KMS-11 (cell line): Measurements from ENCODE around the gene PDE11A.

Experiments used
- H2AFZ ChIP-seq: fragments of 200-600 bp; sonication (generic); 2 replicates; pipeline ENCODE4 v1.6.1; 2016; ENCODE audit warnings: antibody characterized with exemption, mixed run types, low read depth
- H3K27ac ChIP-seq: fragments of 200-600 bp; sonication (generic); 2 replicates; pipeline ENCODE4 v1.6.1; 2016; ENCODE audit warnings: mild to moderate bottlenecking, mixed run types
- H3K27me3 ChIP-seq: fragments of 200-600 bp; sonication (generic); 2 replicates; pipeline ENCODE4 v1.6.1; 2017; ENCODE audit warnings: mild to moderate bottlenecking, low read depth, mixed run types, moderate library complexity; ENCODE audit not compliant: insufficient read depth
- H3K36me3 ChIP-seq: fragments of 200-600 bp; sonication (generic); 2 replicates; pipeline ENCODE4 v1.6.1; 2017; ENCODE audit warnings: mild to moderate bottlenecking, mixed run types; ENCODE audit not compliant: insufficient read depth
- H3K4me1 ChIP-seq: fragments of 200-600 bp; sonication (generic); 2 replicates; pipeline ENCODE4 v1.6.1; 2016; ENCODE audit warnings: mild to moderate bottlenecking, low read depth, mixed run types; ENCODE audit not compliant: poor library complexity, severe bottlenecking
- H3K4me2 ChIP-seq: fragments of 200-600 bp; sonication (generic); 2 replicates; pipeline ENCODE4 v1.7.0; 2016; ENCODE audit warnings: mild to moderate bottlenecking, mixed run types
- H3K4me3 ChIP-seq: fragments of 200-600 bp; sonication (generic); IDR thresholded peaks from 2 replicates; pipeline ENCODE4 v1.6.1; 2017; ENCODE audit warnings: low read depth, low read length, mixed read lengths; ENCODE audit not compliant: insufficient read depth
- H3K79me2 ChIP-seq: fragments of 200-600 bp; sonication (generic); 2 replicates; pipeline ENCODE4 v1.6.1; 2016; ENCODE audit warnings: low read depth, mixed run types; ENCODE audit not compliant: insufficient read depth
- H3K9ac ChIP-seq: fragments of 200-600 bp; sonication (generic); 2 replicates; pipeline ENCODE4 v1.6.1; 2016; ENCODE audit warnings: mild to moderate bottlenecking, mixed run types
- H4K20me1 ChIP-seq: fragments of 200-600 bp; sonication (generic); 2 replicates; pipeline ENCODE4 v1.6.1; 2016; ENCODE audit warnings: mild to moderate bottlenecking, mixed run types; ENCODE audit not compliant: insufficient read depth
- TF ChIP-seq, protein P1 (sequence below): fragments of 200-600 bp; sonication (generic); conservative IDR thresholded peaks from 2 replicates; pipeline ENCODE4 v1.6.1; 2017; ENCODE audit warnings: low read depth, mild to moderate bottlenecking, antibody characterized with exemption, low read length, moderate library complexity, mixed read lengths

Gene PDE11A

DNA sequence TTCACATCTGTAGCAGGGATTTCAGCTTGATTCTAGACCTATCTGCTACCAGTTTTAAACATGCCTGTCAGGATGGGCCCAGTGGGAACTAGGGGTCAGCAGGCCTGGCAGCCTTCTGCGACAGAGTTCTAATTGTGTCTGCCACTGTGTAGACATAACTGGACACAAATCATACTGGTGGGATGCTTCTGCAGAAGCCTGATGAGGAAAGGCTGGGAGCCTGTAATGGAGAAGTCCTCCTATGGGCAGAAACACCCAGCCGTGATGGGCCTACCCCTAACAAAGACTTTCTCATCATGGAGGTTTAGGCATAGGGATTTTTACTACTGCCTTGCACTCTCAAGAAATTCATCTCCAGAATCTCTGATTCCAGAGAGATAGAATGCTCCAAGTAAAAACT lies 166.9 kb downstream of the PDE11A start:
- no peak overlapping the region for H3K4me3 ChIP-seq

DNA sequence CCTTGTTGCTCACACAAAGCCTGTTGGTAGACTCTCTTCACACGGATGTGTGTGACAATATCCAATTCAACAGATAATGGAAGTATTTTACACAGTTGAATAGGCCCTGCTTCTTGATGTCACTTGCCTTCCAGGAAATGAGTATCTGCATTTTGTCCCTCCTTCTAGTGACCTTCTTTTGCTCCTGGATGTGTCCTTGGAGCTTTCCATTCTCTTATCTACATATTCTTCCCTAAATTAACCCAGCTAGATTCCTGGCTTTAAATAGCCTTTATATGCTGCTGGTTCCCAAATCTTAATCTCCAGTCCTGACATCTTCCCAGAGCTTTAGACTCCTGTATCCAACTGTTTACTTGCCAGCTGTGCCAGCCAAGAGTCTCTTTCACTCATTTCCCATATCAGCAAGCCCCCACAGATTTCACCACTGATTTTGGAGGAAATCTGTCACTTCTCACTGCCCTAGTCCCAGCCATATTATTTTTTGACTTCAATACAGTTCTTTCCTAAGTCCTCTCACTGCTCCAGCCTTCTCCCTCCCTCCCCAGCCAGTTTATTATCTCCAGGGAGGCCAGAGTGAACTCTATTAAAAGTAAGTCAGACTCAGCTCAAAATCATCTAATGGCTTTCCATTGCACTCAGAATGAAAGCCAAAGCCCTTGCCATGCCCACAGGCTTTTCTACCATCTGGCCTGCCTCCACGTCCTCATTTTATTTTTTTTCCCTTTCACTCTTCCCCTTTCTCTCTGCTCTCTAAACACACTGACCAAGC lies 170.0 kb downstream of the PDE11A start:
- Histone ChIP-seq H3K79me2 (no peaks in the 10 kb centered on the region), H3K27me3 (no peaks in the 10 kb centered on the region), H3K4me1 (peaks cover 6% of the 10 kb centered on the region), H4K20me1 (no peaks in the 10 kb centered on the region), H3K9ac (no peak overlapping the region), H3K4me2 (no peak overlapping the region), H2AFZ (no peak overlapping the region), H3K36me3 (no peaks in the 10 kb centered on the region), H3K4me3 (no peak overlapping the region), H3K27ac (no peak overlapping the region)
- TF ChIP-seq, protein P1, sequence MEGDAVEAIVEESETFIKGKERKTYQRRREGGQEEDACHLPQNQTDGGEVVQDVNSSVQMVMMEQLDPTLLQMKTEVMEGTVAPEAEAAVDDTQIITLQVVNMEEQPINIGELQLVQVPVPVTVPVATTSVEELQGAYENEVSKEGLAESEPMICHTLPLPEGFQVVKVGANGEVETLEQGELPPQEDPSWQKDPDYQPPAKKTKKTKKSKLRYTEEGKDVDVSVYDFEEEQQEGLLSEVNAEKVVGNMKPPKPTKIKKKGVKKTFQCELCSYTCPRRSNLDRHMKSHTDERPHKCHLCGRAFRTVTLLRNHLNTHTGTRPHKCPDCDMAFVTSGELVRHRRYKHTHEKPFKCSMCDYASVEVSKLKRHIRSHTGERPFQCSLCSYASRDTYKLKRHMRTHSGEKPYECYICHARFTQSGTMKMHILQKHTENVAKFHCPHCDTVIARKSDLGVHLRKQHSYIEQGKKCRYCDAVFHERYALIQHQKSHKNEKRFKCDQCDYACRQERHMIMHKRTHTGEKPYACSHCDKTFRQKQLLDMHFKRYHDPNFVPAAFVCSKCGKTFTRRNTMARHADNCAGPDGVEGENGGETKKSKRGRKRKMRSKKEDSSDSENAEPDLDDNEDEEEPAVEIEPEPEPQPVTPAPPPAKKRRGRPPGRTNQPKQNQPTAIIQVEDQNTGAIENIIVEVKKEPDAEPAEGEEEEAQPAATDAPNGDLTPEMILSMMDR: no peak

More for the DNA sequence above, 166.9 kb downstream of the PDE11A start:
- H3K27me3 ChIP-seq: no peaks in the 10 kb centered on the region
- H3K9ac ChIP-seq: no peak overlapping the region
- peak overlapping the region; percentile 47 for H2AFZ ChIP-seq
- H3K36me3 ChIP-seq: no peaks in the 10 kb centered on the region
- H3K79me2 ChIP-seq: no peaks in the 10 kb centered on the region
- no peaks in the 10 kb centered on the region for H4K20me1 ChIP-seq
- no peak overlapping the region for H3K27ac ChIP-seq
- TF ChIP-seq, protein P1: no peak
- peaks cover 17% of the 10 kb centered on the region for H3K4me1 ChIP-seq
- H3K4me2 ChIP-seq: 0 out of 2 replicates have a peak overlapping the region, but pooled peaks have one; percentile 5

DNA sequence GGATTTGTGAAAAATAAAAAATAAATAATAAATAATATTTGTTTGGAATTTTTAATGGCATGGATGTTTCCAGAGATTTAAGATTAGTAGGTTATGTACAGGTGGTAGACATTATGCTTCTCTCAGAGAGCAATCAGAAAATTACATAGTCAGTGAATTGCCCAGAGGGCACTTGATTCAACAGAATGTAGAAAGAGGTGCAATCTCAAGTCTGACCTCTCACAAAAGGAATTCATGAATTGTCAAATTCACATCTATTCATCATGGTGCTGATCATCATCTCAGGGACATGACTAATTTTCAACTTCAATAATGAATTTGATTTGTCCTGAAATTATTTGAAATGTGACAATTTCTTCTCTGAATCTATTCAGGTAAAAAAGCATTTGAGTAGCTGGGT lies 172.5 kb downstream of the PDE11A start:
- no peak overlapping the region for H2AFZ ChIP-seq
- no peak overlapping the region for H3K4me3 ChIP-seq
- H3K36me3 ChIP-seq: no peaks in the 10 kb centered on the region
- no peaks in the 10 kb centered on the region for H4K20me1 ChIP-seq
- no peak overlapping the region for H3K27ac ChIP-seq
- TF ChIP-seq, protein P1: no peak
- no peak overlapping the region for H3K9ac ChIP-seq
- no peaks in the 10 kb centered on the region for H3K27me3 ChIP-seq
- no peak overlapping the region for H3K4me2 ChIP-seq
- no peaks in the 10 kb centered on the region for H3K79me2 ChIP-seq
- H3K4me1 ChIP-seq: no peaks in the 10 kb centered on the region

DNA sequence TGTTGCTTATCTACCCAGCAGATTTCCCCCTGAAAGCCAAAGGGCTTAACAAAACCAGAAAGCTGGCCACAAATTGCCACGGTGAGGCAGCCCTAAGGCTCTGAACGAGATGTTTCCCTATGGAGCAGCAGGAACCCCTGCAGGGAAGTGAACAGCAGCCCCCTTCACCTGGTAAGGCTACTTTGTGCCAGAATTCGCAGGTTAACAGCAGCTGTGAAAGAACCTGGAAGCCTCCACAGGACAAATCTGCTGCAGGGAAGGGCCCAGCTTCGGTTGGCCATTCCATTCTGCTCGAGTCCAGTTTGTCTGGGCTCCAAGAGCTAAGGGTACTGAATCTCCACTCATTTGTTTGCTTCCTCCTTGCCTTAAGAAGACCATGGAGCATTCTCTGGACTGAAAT lies 175.3 kb downstream of the PDE11A start:
- Histone ChIP-seq H3K4me1 (no peaks in the 10 kb centered on the region), H3K79me2 (no peaks in the 10 kb centered on the region), H3K27me3 (no peaks in the 10 kb centered on the region), H3K27ac (no peak overlapping the region), H2AFZ (no peak overlapping the region), H3K4me3 (no peak overlapping the region), H3K9ac (no peak overlapping the region), H3K36me3 (no peaks in the 10 kb centered on the region), H4K20me1 (no peaks in the 10 kb centered on the region), H3K4me2 (no peak overlapping the region)
- TF ChIP-seq, protein P1: no peak
